ENCODE data around the gene ALG9. TPM values are rescaled to one million over a fixed set of nuclear protein-coding genes. Genes with fewer than 3 reads are reported as not detected.
A peak's percentile ranks its signal among the peaks of the same experiment; 100 is the strongest.

Gene ALG9
- polyA plus RNA-seq, 2 of the 4 experiments (the other 2 are of a cell fraction), result 15.3 to 33.3 TPM

- CTCF ChIA-PET, result interaction anchor here (0.6 to 5.9 kb wide), 3 partner anchors 13 to 1130 kb away, joined by 3 to 49 read pairs (median 7); no protein-coding TSS in a partner anchor
- Histone ChIP-seq H3K27ac (no peak overlapping the region), H3K4me3 (peak overlapping the region; percentile 97), H3K9me3 (no peaks in the 10 kb centered on the region), H3K4me1 (peaks cover 13% of the 10 kb centered on the region; the same call in 1 of the 3 replicates), H3K4me2 (peak overlapping the region; percentile 99)
- ATAC-seq (no peak), FAIRE-seq (no peak), DNase-seq (ENCODE audit: low read depth in 1 of 2, low spot score in 1 of 2) (no peak)
- no peak for TF ChIP-seq CEBPB (IDR thresholded peaks at IDR 0.05)
- no peak for TF ChIP-seq ZC3H11A (IDR thresholded peaks at IDR 0.05)
- TF ChIP-seq JUNB (IDR thresholded peaks at IDR 0.05), result no peak
- TF ChIP-seq FOSB (CRISPR knock-in tag; IDR thresholded peaks at IDR 0.05), result no peak
- no peak for TF ChIP-seq E2F6 (IDR thresholded peaks at IDR 0.05; ENCODE audit: borderline replicate concordance, low read depth)
- TF ChIP-seq ZSCAN20 (CRISPR knock-in tag; IDR thresholded peaks at IDR 0.05), result no peak
- TF ChIP-seq NR3C1 (IDR thresholded peaks at IDR 0.05), result no peak
- POLR2A ChIA-PET, result no interaction called here
- WGBS (ENCODE audit: missing lambda C conversion rate), result 100% methylated on average over 1 of the region's 1 CpG
Observed at GRCh38 chr11:111764621-111765020, 106.8 kb downstream of the ALG9 start.

GRCh38 chr11:111762981-111763643, 108.3 kb downstream of the ALG9 start:
- Histone ChIP-seq H3K4me2 (no peak overlapping the region), H3K27ac (no peak overlapping the region), H3K9me3 (no peaks in the 10 kb centered on the region), H3K4me1 (peaks cover 13% of the 10 kb centered on the region; the same call in 1 of the 3 replicates), H3K4me3 (no peak overlapping the region)
- WGBS (ENCODE audit: missing lambda C conversion rate), result 90% methylated on average over 3 of the region's 3 CpGs
- ATAC-seq, result no peak
- CTCF ChIA-PET, result interaction anchor here (0.9 to 2.0 kb wide), 8 partner anchors 11 to 310 kb away, joined by 3 to 7 read pairs (median 4); no protein-coding TSS in a partner anchor
- TF ChIP-seq NR3C1 (IDR thresholded peaks at IDR 0.05), result no peak
- no peak for TF ChIP-seq FOXS1 (CRISPR knock-in tag; IDR thresholded peaks at IDR 0.05)
- TF ChIP-seq RAD21 (conservative IDR thresholded peaks at IDR 0.05 in 1 of 2, IDR thresholded peaks at IDR 0.05 in 1 of 2), result no peak
- TF ChIP-seq EHF (CRISPR knock-in tag; IDR thresholded peaks at IDR 0.05), result no peak
- no peak for TF ChIP-seq ESRRA (IDR thresholded peaks at IDR 0.05; ENCODE audit: borderline replicate concordance, low read length)
- TF ChIP-seq RARB (CRISPR knock-in tag; IDR thresholded peaks at IDR 0.05), result no peak
- TF ChIP-seq EP300 (IDR thresholded peaks at IDR 0.05), result no peak
- no peak for DNase-seq (ENCODE audit: low read depth in 1 of 2, low spot score in 1 of 2)
- POLR2A ChIA-PET, result interaction anchor here (1.3 kb wide), 1 partner anchor 161 kb away, joined by 4 read pairs; the partner anchor contains the start of gene SIK2
- FAIRE-seq, result no peak

GRCh38 chr11:111762526-111762925, 108.9 kb downstream of the ALG9 start:
- Histone ChIP-seq H3K4me2 (no peak overlapping the region), H3K4me3 (no peak overlapping the region), H3K4me1 (peaks cover 13% of the 10 kb centered on the region; the same call in 1 of the 3 replicates), H3K27ac (no peak overlapping the region), H3K9me3 (no peaks in the 10 kb centered on the region)
- DNase-seq (ENCODE audit: low read depth in 1 of 2, low spot score in 1 of 2), result no peak
- WGBS (ENCODE audit: missing lambda C conversion rate), result 97% methylated on average over 5 of the region's 5 CpGs
- CTCF ChIA-PET, result interaction anchor here (0.9 to 3.6 kb wide), 9 partner anchors 10 to 310 kb away, joined by 3 to 21 read pairs (median 3); no protein-coding TSS in a partner anchor
- no peak for ATAC-seq
- TF ChIP-seq NFE2L2 (conservative IDR thresholded peaks at IDR 0.05; ENCODE audit: low read length) (no peak), ZNF302 (CRISPR knock-in tag; IDR thresholded peaks at IDR 0.05) (no peak), HDAC2 (IDR thresholded peaks at IDR 0.05) (no peak), RNF2 (IDR thresholded peaks at IDR 0.05; ENCODE audit: borderline replicate concordance, low read depth) (no peak), GATA3 (IDR thresholded peaks at IDR 0.05; ENCODE audit: borderline replicate concordance) (no peak), POLR2AphosphoS2 (conservative IDR thresholded peaks at IDR 0.05; ENCODE audit: low read length) (no peak), BCL3 (IDR thresholded peaks at IDR 0.05) (no peak), RARB (CRISPR knock-in tag; IDR thresholded peaks at IDR 0.05) (no peak), SREBF2 (IDR thresholded peaks at IDR 0.05) (no peak), PBX3 (IDR thresholded peaks at IDR 0.05) (no peak), ZFP36 (IDR thresholded peaks at IDR 0.05; ENCODE audit: borderline replicate concordance, partially characterized antibody) (no peak), TFCP2L1 (CRISPR knock-in tag; IDR thresholded peaks at IDR 0.05) (no peak), EHF (CRISPR knock-in tag; IDR thresholded peaks at IDR 0.05) (no peak), MAZ (IDR thresholded peaks at IDR 0.05; ENCODE audit: borderline replicate concordance, low read depth, low read length) (no peak)
- POLR2A ChIA-PET, result interaction anchor here (1.3 kb wide), 1 partner anchor 160 kb away, joined by 4 read pairs; the partner anchor contains the start of gene SIK2
- FAIRE-seq, result no peak
